OCI-LY1 (cell line): Measurements from ENCODE around the gene SAMD3.

Experiments used
- H2AFZ ChIP-seq: fragments of 200-600 bp; sonication (generic), shearing (Covaris generic); 2 replicates; pipeline ENCODE4 v1.6.0; 2014; ENCODE audit warnings: antibody characterized with exemption, mild to moderate bottlenecking, low read length
- H3F3A ChIP-seq: fragments of 200-600 bp; sonication (generic), shearing (Covaris generic); 2 replicates; pipeline ENCODE4 v1.6.0; 2014; ENCODE audit warnings: mild to moderate bottlenecking, antibody characterized with exemption, low read length, moderate library complexity; ENCODE audit not compliant: insufficient read depth
- H3K27ac ChIP-seq: fragments of 200-600 bp; sonication (generic); 2 replicates; pipeline ENCODE4 v1.5.1; 2014; ENCODE audit warnings: low read length, mixed run types, mild to moderate bottlenecking, low read depth; ENCODE audit not compliant: poor library complexity, severe bottlenecking
- H3K27me3 ChIP-seq: fragments of 200-600 bp; sonication (generic); 2 replicates; pipeline ENCODE4 v1.6.0; 2014; ENCODE audit warnings: antibody characterized with exemption, mild to moderate bottlenecking, low read length, moderate library complexity; ENCODE audit not compliant: insufficient read depth
- H3K36me3 ChIP-seq: fragments of 200-600 bp; sonication (generic); 2 replicates; pipeline ENCODE4 v1.6.1; 2014; ENCODE audit warnings: mild to moderate bottlenecking, antibody characterized with exemption, low read length, moderate library complexity, mixed read lengths; ENCODE audit not compliant: insufficient read depth
- H3K4me1 ChIP-seq: fragments of 200-600 bp; sonication (generic); 2 replicates; pipeline ENCODE4 v1.5.1; 2014; ENCODE audit warnings: mild to moderate bottlenecking, low read length, moderate library complexity; ENCODE audit not compliant: insufficient read depth, severe bottlenecking
- H3K4me2 ChIP-seq: fragments of 200-600 bp; sonication (generic), shearing (Covaris generic); 2 replicates; pipeline ENCODE4 v1.6.1; 2014; ENCODE audit warnings: low read length
- H3K4me3 ChIP-seq: fragments of 200-600 bp; sonication (generic); 2 replicates; pipeline ENCODE4 v1.5.1; 2014; ENCODE audit warnings: low read length, low read depth, mild to moderate bottlenecking, mixed read lengths; ENCODE audit not compliant: poor library complexity, severe bottlenecking
- H3K79me2 ChIP-seq: fragments of 200-600 bp; shearing (Covaris generic); 2 replicates; pipeline ENCODE4 v1.6.1; 2016; ENCODE audit warnings: mixed run types, low read length, mixed read lengths; ENCODE audit not compliant: insufficient read depth
- H3K9ac ChIP-seq: fragments of 200-600 bp; sonication (generic), shearing (Covaris generic); 2 replicates; pipeline ENCODE4 v1.6.1; 2014; ENCODE audit warnings: mild to moderate bottlenecking, low read length, mixed read lengths
- H3K9me2 ChIP-seq: fragments of 200-600 bp; sonication (generic), shearing (Covaris generic); 2 replicates; pipeline ENCODE4 v1.6.1; 2014; ENCODE audit warnings: low read depth, mild to moderate bottlenecking, low read length, mixed read lengths
- H3K9me3 ChIP-seq: fragments of 200-600 bp; shearing (Covaris generic); 2 replicates; pipeline ENCODE4 v1.6.1; 2014; ENCODE audit warnings: low read length, mixed read lengths
- H4K20me1 ChIP-seq: fragments of 200-600 bp; sonication (generic), shearing (Covaris generic); 2 replicates; pipeline ENCODE4 v1.6.0; 2016; ENCODE audit warnings: mild to moderate bottlenecking, low read length; ENCODE audit not compliant: insufficient read depth
- EZH2 ChIP-seq: fragments of 200-600 bp; sonication (generic), shearing (Covaris generic); IDR thresholded peaks from 2 replicates; pipeline ENCODE4 v1.8.0; 2017; ENCODE audit warnings: borderline replicate concordance, mixed run types, mild to moderate bottlenecking, antibody characterized with exemption, low read length, moderate library complexity, mixed read lengths
- TF ChIP-seq, protein P1 (sequence below): fragments of 200-600 bp; sonication (generic), shearing (Covaris generic); IDR thresholded peaks from 2 replicates; pipeline ENCODE4 v1.5.1; 2017; ENCODE audit warnings: mild to moderate bottlenecking, antibody characterized with exemption, low read length, moderate library complexity, mixed read lengths

Gene SAMD3

DNA sequence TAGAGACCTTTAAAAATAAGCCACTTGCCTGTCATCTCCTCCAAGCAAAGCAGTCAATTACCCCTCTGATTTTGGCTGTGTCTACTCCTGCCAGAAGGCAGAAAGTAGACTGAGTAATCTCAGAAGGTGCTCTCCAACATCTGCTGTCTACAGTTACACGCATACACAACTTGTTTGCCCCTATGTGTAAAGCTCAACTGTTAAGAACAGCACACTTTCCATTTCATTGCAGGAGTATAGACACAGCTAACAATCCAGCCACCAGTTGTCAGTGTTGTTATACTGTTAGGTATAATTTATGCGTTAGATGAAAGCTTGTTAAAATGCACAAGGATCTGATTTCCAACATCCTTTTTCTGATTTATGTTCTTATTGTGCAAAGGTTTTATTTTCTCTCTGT lies 88.2 kb downstream of the SAMD3 start:
- Histone ChIP-seq H3K4me2 (no peak overlapping the region), H3K27me3 (no peaks in the 10 kb centered on the region), H3F3A (no peaks in the 10 kb centered on the region), H3K9me3 (no peaks in the 10 kb centered on the region), H4K20me1 (no peaks in the 10 kb centered on the region), H3K79me2 (no peaks in the 10 kb centered on the region), H3K36me3 (no peaks in the 10 kb centered on the region), H2AFZ (no peak overlapping the region), H3K9me2 (no peaks in the 10 kb centered on the region), H3K4me1 (peaks cover 12% of the 10 kb centered on the region), H3K4me3 (no peak overlapping the region), H3K9ac (no peak overlapping the region), H3K27ac (no peak overlapping the region)
- no peak for TF ChIP-seq EZH2
- TF ChIP-seq, protein P1, sequence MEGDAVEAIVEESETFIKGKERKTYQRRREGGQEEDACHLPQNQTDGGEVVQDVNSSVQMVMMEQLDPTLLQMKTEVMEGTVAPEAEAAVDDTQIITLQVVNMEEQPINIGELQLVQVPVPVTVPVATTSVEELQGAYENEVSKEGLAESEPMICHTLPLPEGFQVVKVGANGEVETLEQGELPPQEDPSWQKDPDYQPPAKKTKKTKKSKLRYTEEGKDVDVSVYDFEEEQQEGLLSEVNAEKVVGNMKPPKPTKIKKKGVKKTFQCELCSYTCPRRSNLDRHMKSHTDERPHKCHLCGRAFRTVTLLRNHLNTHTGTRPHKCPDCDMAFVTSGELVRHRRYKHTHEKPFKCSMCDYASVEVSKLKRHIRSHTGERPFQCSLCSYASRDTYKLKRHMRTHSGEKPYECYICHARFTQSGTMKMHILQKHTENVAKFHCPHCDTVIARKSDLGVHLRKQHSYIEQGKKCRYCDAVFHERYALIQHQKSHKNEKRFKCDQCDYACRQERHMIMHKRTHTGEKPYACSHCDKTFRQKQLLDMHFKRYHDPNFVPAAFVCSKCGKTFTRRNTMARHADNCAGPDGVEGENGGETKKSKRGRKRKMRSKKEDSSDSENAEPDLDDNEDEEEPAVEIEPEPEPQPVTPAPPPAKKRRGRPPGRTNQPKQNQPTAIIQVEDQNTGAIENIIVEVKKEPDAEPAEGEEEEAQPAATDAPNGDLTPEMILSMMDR = no peak

DNA sequence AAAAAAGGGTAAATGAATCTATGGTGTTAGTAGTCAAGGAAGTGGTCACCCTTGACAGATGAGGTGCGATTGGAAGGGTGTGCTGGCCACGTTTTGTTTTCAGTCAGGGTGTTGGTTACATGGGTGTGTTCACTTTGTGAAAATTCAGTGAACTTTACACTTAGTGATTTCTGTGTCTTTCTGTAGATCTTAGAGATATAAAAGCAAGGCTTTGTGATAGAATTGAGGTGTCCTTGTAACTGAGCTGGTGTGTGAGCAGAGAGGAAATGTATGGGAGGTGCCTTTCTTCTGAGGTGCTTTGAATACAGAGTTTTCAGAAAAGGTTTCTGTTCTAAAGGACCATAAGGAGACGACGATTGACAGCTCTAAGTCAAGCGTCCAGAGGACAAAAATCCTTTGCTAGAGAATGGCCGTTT lies 90.5 kb downstream of the SAMD3 start:
- Histone ChIP-seq H3K4me1 (peaks cover 12% of the 10 kb centered on the region), H4K20me1 (no peaks in the 10 kb centered on the region), H3K36me3 (no peaks in the 10 kb centered on the region), H3K79me2 (no peaks in the 10 kb centered on the region), H3K27ac (no peak overlapping the region), H3K9me3 (no peaks in the 10 kb centered on the region), H3F3A (no peaks in the 10 kb centered on the region), H3K9me2 (no peaks in the 10 kb centered on the region), H3K27me3 (no peaks in the 10 kb centered on the region), H3K4me3 (no peak overlapping the region), H2AFZ (no peak overlapping the region), H3K9ac (no peak overlapping the region), H3K4me2 (no peak overlapping the region; the same call in 1 of the 2 replicates)
- no peak for TF ChIP-seq EZH2
- TF ChIP-seq, protein P1 = no peak

- no peak overlapping the region for H3K4me2 ChIP-seq
- H3K27me3 ChIP-seq = no peaks in the 10 kb centered on the region
- peaks cover 12% of the 10 kb centered on the region for H3K4me1 ChIP-seq
- H3F3A ChIP-seq = no peaks in the 10 kb centered on the region
- H3K27ac ChIP-seq = no peak overlapping the region
- TF ChIP-seq, protein P1 = no peak
- no peak for TF ChIP-seq EZH2
- no peaks in the 10 kb centered on the region for H3K9me3 ChIP-seq
- no peaks in the 10 kb centered on the region for H3K9me2 ChIP-seq
- no peak overlapping the region for H3K9ac ChIP-seq
- H3K4me3 ChIP-seq = no peak overlapping the region
- no peaks in the 10 kb centered on the region for H4K20me1 ChIP-seq
- H2AFZ ChIP-seq = no peak overlapping the region
- H3K79me2 ChIP-seq = no peaks in the 10 kb centered on the region
- H3K36me3 ChIP-seq = no peaks in the 10 kb centered on the region
These were observed 92.9 kb downstream of the SAMD3 start for GRCh38 chr6:130129762-130130246.
